Heart left ventricle (tissue), 13 donors: ENCODE results near the gene ZNF628.

Experiments used
- POLR2A ChIP-seq, 2 donors: fragments of 450-650 bp; IDR thresholded peaks; one replicate each; pipeline ENCODE4 v1.6.1; 2017; ENCODE audit warnings: antibody characterized with exemption in 2 of 2, mild to moderate bottlenecking in 2 of 2, moderate library complexity in 2 of 2
- TF ChIP-seq, protein P1 (sequence below), 12 donors: fragments of 200-600 bp; sonication (generic) in 4 of 12; IDR thresholded peaks; one replicate each; pipeline versions ENCODE4 v1.5.0 to v1.8.0; 2018 to 2022; ENCODE audit warnings: antibody characterized with exemption in 12 of 12, mild to moderate bottlenecking in 5 of 12
- donor health status: ischemic (EF 13 %, LVEDD 7.1; RV severe dilation, severe dysfunction).
- donor health status: DM: no; HTN: yes; CAD: no.
- donor health status: DM: no; HTN: no; CAD: no.
- donor health status: ischemic (EF 25% LVEDD 6.9; RV normal size, moderate dysfunction).
- donor health status: ischemic (EF 25% LVEDD 5.7; RV mildly dilated, moderate dysfunction).
- donor health status: ischemic (EF 35%, LVEDD 5.7; RV mildly dilated, moderate dysfunction).
- donor health status: nonischemic (EF 11% LVEDD 7.7; RV severe dilation, severe dysfunction).
- donor health status: DM: yes; HTN: yes; CAD: no.
- donor health status: PGD.
- donor health status: ischemic (EF 29% LVEDD 5.4; RV normal size, mild dysfunction).
- donor health status: nonischemic (EF 23%, LVEDD 6.1; RV moderate dilation, normal function).

DNA sequence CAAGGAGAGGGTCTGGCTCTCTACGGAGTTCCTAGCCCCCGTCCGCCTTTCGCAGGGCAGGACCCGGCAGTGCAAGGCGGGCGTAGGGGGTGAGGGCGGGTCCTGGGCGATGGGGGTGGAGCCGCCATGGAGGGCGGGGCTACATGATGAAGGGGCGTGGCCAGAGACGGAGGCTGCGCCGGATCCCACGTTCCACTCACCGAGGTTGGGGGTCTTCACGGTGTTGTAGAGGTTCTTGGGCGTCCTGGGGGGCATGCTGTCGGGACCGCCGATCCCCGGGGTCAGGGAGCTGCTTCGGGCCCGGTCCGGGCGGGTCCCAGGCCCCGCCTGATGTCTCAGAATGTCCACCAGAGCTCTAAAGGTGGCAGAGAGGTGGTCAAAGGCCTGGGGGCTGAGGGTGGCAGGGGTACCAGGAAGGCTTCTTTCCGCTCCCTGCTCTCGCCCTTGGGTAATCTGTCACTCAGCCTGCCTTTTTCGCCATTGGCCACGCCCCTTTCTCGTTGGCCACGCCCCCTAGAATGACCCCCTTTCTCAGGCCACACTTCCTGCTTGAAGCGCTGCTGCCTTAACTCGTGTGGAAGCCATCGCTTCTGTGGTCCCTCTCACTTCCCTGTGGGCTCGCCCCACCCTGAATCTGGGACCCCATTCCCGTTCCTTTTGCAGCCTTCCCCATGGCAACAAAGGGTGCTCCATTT is 35.9 kb upstream of the ZNF628 start:
- TF ChIP-seq, protein P1, sequence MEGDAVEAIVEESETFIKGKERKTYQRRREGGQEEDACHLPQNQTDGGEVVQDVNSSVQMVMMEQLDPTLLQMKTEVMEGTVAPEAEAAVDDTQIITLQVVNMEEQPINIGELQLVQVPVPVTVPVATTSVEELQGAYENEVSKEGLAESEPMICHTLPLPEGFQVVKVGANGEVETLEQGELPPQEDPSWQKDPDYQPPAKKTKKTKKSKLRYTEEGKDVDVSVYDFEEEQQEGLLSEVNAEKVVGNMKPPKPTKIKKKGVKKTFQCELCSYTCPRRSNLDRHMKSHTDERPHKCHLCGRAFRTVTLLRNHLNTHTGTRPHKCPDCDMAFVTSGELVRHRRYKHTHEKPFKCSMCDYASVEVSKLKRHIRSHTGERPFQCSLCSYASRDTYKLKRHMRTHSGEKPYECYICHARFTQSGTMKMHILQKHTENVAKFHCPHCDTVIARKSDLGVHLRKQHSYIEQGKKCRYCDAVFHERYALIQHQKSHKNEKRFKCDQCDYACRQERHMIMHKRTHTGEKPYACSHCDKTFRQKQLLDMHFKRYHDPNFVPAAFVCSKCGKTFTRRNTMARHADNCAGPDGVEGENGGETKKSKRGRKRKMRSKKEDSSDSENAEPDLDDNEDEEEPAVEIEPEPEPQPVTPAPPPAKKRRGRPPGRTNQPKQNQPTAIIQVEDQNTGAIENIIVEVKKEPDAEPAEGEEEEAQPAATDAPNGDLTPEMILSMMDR (IDR thresholded peaks at IDR 0.05), result no peak
- no peak for TF ChIP-seq POLR2A (IDR thresholded peaks at IDR 0.05)
